ENCODE results near the gene SV2C. TPM values are rescaled to one million over a fixed set of nuclear protein-coding genes. Genes with fewer than 3 reads are reported as not detected.

The SV2C gene
- total and polyA plus RNA-seq, 10 of the 15 experiments (the other 5 are each of a cell fraction or from before 2014, with no cell fraction given): under 0.01 to 1.1 (median 0.63) TPM

DNA sequence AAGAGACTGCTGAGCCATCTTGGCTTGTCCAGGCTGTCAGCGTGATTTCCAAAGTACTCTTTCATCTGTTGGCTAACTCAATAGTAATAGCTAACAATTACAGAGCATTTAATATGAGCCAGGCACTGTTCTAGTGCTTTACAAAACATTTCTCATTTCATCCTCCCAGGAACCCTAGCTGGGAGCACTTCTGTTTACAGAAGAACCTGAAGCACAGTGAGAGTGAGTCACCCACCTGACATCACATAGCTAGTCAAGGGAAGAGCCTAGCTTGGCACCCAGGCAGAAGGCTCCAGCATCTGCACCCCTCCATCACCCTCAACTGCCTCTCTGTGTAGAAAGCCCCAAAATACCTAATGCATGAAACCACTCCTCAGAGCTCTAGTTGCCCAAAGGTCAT, 262.4 kb downstream of the SV2C start (continued):
- TF ChIP-seq KAT2A (conservative IDR thresholded peaks at IDR 0.05; ENCODE audit: control insufficient read depth, low read depth, low read length) (no peak), GABPA (IDR thresholded peaks at IDR 0.05; ENCODE audit: low read depth) (no peak)

DNA sequence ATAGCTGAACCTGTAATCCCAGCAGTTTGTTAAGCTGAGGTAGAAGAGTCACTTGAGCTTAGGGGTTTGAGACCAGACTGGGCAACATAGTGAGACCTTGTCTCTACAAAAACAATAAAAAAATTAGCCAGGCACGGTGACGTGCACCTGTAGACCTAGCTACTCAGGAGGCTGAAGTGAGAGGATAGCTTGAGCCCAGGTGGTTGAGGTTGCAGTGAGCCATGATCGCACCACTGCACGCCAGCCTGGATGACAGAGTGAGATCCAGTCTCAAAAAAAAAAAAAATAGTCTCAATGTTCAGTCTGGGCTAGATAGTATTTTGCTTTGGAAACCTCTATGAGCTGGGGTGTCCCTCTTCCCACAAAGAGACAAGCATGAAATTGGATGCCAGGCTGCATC, 268.0 kb downstream of the SV2C start:
- intact Hi-C loops (cut with micrococcal nuclease; ENCODE audit: unreplicated experiment): loop anchor here (2.0 to 5.0 kb wide), 3 partner anchors 36 to 191 kb away; partner anchors contain the start of gene IQGAP2
- Histone ChIP-seq H2AFZ (ENCODE audit: control insufficient read depth, low read depth, low read length) (no peak overlapping the region; the same call in 1 of the 2 replicates), H3K79me2 (ENCODE audit: control insufficient read depth, insufficient read depth, low read length) (no peaks in the 10 kb centered on the region), H3K9me3 (replicated peaks; ENCODE audit: control insufficient read depth, insufficient read depth, low read length) (no peaks in the 10 kb centered on the region), H3K27me3 (replicated peaks in 1 of 2; ENCODE audit: control insufficient read depth in 2 of 2, insufficient read depth in 2 of 2, low read length in 1 of 2) (no peaks in the 10 kb centered on the region), H3K4me3 (no peak overlapping the region), H3K36me3 (ENCODE audit: control insufficient read depth in 2 of 2, insufficient read depth in 2 of 2, low read length in 1 of 2) (no peaks in the 10 kb centered on the region), H3K4me1 (ENCODE audit: control insufficient read depth, insufficient read depth, low read length) (peaks cover 10% of the 10 kb centered on the region), H3K9ac (ENCODE audit: control insufficient read depth, insufficient read depth, low read length) (no peak overlapping the region), H3K27ac (ENCODE audit: control insufficient read depth, insufficient read depth) (0 out of 2 replicates have a peak overlapping the region, but pooled peaks have one; percentile 15), H3K4me2 (ENCODE audit: control insufficient read depth, insufficient read depth) (peak overlapping the region; percentile 80), H4K20me1 (ENCODE audit: control insufficient read depth, insufficient read depth) (no peaks in the 10 kb centered on the region)
- FAIRE-seq (no peak), ATAC-seq (peak; percentile 47), DNase-seq (ENCODE audit: low read depth, low spot score) (no peak)
- ChIA-PET SMC1A (ENCODE audit: uncharacterized antibody, unreplicated experiment) (interaction anchor here (1.0 to 4.9 kb wide), 10 partner anchors 16 to 232 kb away, joined by 3 to 38 read pairs (median 5); partner anchors contain the start of gene IQGAP2), POLR2A (interaction anchor here (0.5 to 1.4 kb wide), 4 partner anchors 21 to 544 kb away, joined by 3 to 7 read pairs (median 4); no protein-coding TSS in a partner anchor), RAD21 (ENCODE audit: unreplicated experiment) (interaction anchor here (0.8 to 3.4 kb wide), 12 partner anchors 16 to 382 kb away, joined by 3 to 29 read pairs (median 4); partner anchors contain the start of gene IQGAP2), CTCF (interaction anchor here (0.6 to 3.2 kb wide), 12 partner anchors 9 to 289 kb away, joined by 3 to 20 read pairs (median 4); no protein-coding TSS in a partner anchor)
- BruUV-seq (replicated peaks): no TSS peak
- WGBS (ENCODE audit: insufficient coverage, insufficient replicate concordance, low lambda C conversion rate, missing lambda C conversion rate): 3% methylated on average over 3 of the region's 4 CpGs
- in situ Hi-C loops (cut with MboI): no loop called here
- TF ChIP-seq RFX5 (IDR thresholded peaks at IDR 0.05; ENCODE audit: low read depth, low read length) (no peak), ZNF592 (IDR thresholded peaks at IDR 0.05) (no peak), USF1 (IDR thresholded peaks at IDR 0.05; ENCODE audit: borderline replicate concordance, extremely low read length, insufficient read depth, low read depth, low read length) (no peak), ZBED1 (IDR thresholded peaks at IDR 0.05; ENCODE audit: borderline replicate concordance) (no peak), IKZF1 (conservative IDR thresholded peaks at IDR 0.05) (no peak), CREM (IDR thresholded peaks at IDR 0.05; ENCODE audit: low read depth) (no peak), RELB (IDR thresholded peaks at IDR 0.05; ENCODE audit: low read depth) (no peak)
- TF ChIP-seq, protein P1, sequence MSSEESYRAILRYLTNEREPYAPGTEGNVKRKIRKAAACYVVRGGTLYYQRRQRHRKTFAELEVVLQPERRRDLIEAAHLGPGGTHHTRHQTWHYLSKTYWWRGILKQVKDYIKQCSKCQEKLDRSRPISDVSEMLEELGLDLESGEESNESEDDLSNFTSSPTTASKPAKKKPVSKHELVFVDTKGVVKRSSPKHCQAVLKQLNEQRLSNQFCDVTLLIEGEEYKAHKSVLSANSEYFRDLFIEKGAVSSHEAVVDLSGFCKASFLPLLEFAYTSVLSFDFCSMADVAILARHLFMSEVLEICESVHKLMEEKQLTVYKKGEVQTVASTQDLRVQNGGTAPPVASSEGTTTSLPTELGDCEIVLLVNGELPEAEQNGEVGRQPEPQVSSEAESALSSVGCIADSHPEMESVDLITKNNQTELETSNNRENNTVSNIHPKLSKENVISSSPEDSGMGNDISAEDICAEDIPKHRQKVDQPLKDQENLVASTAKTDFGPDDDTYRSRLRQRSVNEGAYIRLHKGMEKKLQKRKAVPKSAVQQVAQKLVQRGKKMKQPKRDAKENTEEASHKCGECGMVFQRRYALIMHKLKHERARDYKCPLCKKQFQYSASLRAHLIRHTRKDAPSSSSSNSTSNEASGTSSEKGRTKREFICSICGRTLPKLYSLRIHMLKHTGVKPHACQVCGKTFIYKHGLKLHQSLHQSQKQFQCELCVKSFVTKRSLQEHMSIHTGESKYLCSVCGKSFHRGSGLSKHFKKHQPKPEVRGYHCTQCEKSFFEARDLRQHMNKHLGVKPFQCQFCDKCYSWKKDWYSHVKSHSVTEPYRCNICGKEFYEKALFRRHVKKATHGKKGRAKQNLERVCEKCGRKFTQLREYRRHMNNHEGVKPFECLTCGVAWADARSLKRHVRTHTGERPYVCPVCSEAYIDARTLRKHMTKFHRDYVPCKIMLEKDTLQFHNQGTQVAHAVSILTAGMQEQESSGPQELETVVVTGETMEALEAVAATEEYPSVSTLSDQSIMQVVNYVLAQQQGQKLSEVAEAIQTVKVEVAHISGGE (CRISPR knock-in tag; IDR thresholded peaks at IDR 0.05): no peak
